ENCODE data around the gene GNA15.
"Not testable (repeated sequence)": the region's sequence is repeated elsewhere in the genome, so short reads cannot be mapped to it uniquely, and the experiment has no call there.

Gene GNA15

GRCh38 chr19:3142292-3142670, 6.4 kb downstream of the GNA15 start:
- TF ChIP-seq POLR2A (IDR thresholded peaks at IDR 0.05; ENCODE audit: low read length), result no peak
- TF ChIP-seq GATA1 (IDR thresholded peaks at IDR 0.05; ENCODE audit: low read depth, low read length), result no peak
- DNase-seq, result no peak

- no peak for DNase-seq
- TF ChIP-seq POLR2A (IDR thresholded peaks at IDR 0.05; ENCODE audit: low read length) (no peak), GATA1 (IDR thresholded peaks at IDR 0.05; ENCODE audit: low read depth, low read length) (no peak)
Measured at GRCh38 chr19:3142781-3143337, 7.0 kb downstream of the GNA15 start.

- TF ChIP-seq POLR2A (IDR thresholded peaks at IDR 0.05; ENCODE audit: low read length) (no peak), GATA1 (IDR thresholded peaks at IDR 0.05; ENCODE audit: low read depth, low read length) (no peak)
- DNase-seq, result no peak
Measured at GRCh38 chr19:3145909-3146676, 10.3 kb downstream of the GNA15 start.

GRCh38 chr19:3146677-3147100, 10.9 kb downstream of the GNA15 start:
- peak in 1 of 2 experiments; percentile 63 for DNase-seq

GRCh38 chr19:3148503-3148902, 12.7 kb downstream of the GNA15 start:
- DNase-seq, result no peak
- no peak for TF ChIP-seq POLR2A (IDR thresholded peaks at IDR 0.05; ENCODE audit: low read length)
- no peak for TF ChIP-seq GATA1 (IDR thresholded peaks at IDR 0.05; ENCODE audit: low read depth, low read length)

More at GRCh38 chr19:3146677-3147100, 10.9 kb downstream of the GNA15 start:
- TF ChIP-seq POLR2A (IDR thresholded peaks at IDR 0.05; ENCODE audit: low read length) (no peak), GATA1 (IDR thresholded peaks at IDR 0.05; ENCODE audit: low read depth, low read length) (no peak)

GRCh38 chr19:3149089-3149488, 13.3 kb downstream of the GNA15 start:
- TF ChIP-seq POLR2A (IDR thresholded peaks at IDR 0.05; ENCODE audit: low read length) (no peak), GATA1 (IDR thresholded peaks at IDR 0.05; ENCODE audit: low read depth, low read length) (no peak)
- no peak for DNase-seq

- TF ChIP-seq POLR2A (IDR thresholded peaks at IDR 0.05; ENCODE audit: low read length) (no peak), GATA1 (IDR thresholded peaks at IDR 0.05; ENCODE audit: low read depth, low read length) (no peak)
- DNase-seq, result no peak
Measured at GRCh38 chr19:3149526-3150505, 14.0 kb downstream of the GNA15 start.

- no peak for DNase-seq
- TF ChIP-seq POLR2A (IDR thresholded peaks at IDR 0.05; ENCODE audit: low read length) (no peak), GATA1 (IDR thresholded peaks at IDR 0.05; ENCODE audit: low read depth, low read length) (no peak)
Measured at GRCh38 chr19:3150739-3151329, 15.0 kb downstream of the GNA15 start.

- TF ChIP-seq GATA1 (IDR thresholded peaks at IDR 0.05; ENCODE audit: low read depth, low read length), result no peak
- TF ChIP-seq POLR2A (IDR thresholded peaks at IDR 0.05; ENCODE audit: low read length), result no peak
- no peak for DNase-seq
Measured at GRCh38 chr19:3151563-3152418, 16.0 kb downstream of the GNA15 start.

- TF ChIP-seq GATA1 (IDR thresholded peaks at IDR 0.05; ENCODE audit: low read depth, low read length) (no peak), POLR2A (IDR thresholded peaks at IDR 0.05; ENCODE audit: low read length) (no peak)
- DNase-seq, result no peak
Measured at GRCh38 chr19:3152419-3152780, 16.6 kb downstream of the GNA15 start.

GRCh38 chr19:3153286-3154230, 17.7 kb downstream of the GNA15 start:
- TF ChIP-seq GATA1 (IDR thresholded peaks at IDR 0.05; ENCODE audit: low read depth, low read length), result no peak
- no peak for TF ChIP-seq POLR2A (IDR thresholded peaks at IDR 0.05; ENCODE audit: low read length)

GRCh38 chr19:3154447-3154846, 18.6 kb downstream of the GNA15 start:
- not testable (repeated sequence) for DNase-seq

More at GRCh38 chr19:3153286-3154230, 17.7 kb downstream of the GNA15 start:
- no peak for DNase-seq

All from erythroblast (primary cell).